CD4-positive, alpha-beta memory T cell (primary cell): ENCODE results near the gene ACTN1. TPM values are rescaled to one million over a fixed set of nuclear protein-coding genes. Genes with fewer than 3 reads are reported as not detected.

ENCODE experiments used
- CTCF ChIA-PET: fragments of 350-600 bp; sonication (Branson Sonifier 250); formaldehyde crosslinking; loops from one replicate; lab custom pipeline; 2021; ENCODE audit warnings: inconsistent platforms; ENCODE audit not compliant: partially characterized antibody; lab: Charles Lee
- POLR2A ChIA-PET: fragments of 350-600 bp; sonication (Branson Sonifier 250); formaldehyde crosslinking; loops from one replicate; lab custom pipeline; 2021; ENCODE audit not compliant: partially characterized antibody; lab: Charles Lee
- DNase-seq, 5 donors: peaks; one replicate each; pipeline versions ENCODE4 v3.0.0 to v3.0.0-alpha.2; 2020 to 2022; ENCODE audit warnings: mixed read lengths in 1 of 5
- H3K27ac ChIP-seq: one replicate; pipeline ENCODE4 v1.7.0; 2013; ENCODE audit warnings: low read depth, low read length
- H3K27me3 ChIP-seq: 2 replicates; pipeline ENCODE4 v1.7.0; 2013; ENCODE audit warnings: mild to moderate bottlenecking, low read length, moderate library complexity; ENCODE audit not compliant: insufficient read depth
- H3K36me3 ChIP-seq: 2 replicates; pipeline ENCODE4 v1.7.0; 2013; ENCODE audit warnings: mild to moderate bottlenecking, low read length, moderate library complexity; ENCODE audit not compliant: insufficient read depth
- H3K4me1 ChIP-seq: 2 replicates; pipeline ENCODE4 v1.7.0; 2013; ENCODE audit warnings: mild to moderate bottlenecking, low read length, moderate library complexity; ENCODE audit not compliant: insufficient read depth
- H3K4me3 ChIP-seq, 2 donors: one replicate each; pipeline ENCODE4 v1.7.0; 2013; ENCODE audit warnings: low read length in 2 of 2, mild to moderate bottlenecking in 1 of 2
- H3K9me3 ChIP-seq, 2 donors: one replicate each; pipeline ENCODE4 v1.7.0; 2013; ENCODE audit warnings: low read length in 2 of 2, control low read depth in 1 of 2; ENCODE audit not compliant: control insufficient read depth in 1 of 2
- H3K27ac Mint-ChIP-seq, 7 donors: one replicate each; pipeline ENCODE4 v1.8.0; 2020 to 2021; ENCODE audit warnings: mixed read lengths in 7 of 7, mild to moderate bottlenecking in 6 of 7, inconsistent platforms in 3 of 7, moderate library complexity in 3 of 7
- H3K27me3 Mint-ChIP-seq, 2 donors: one replicate each; pipeline ENCODE4 v1.8.0; 2020 to 2021; ENCODE audit warnings: mixed read lengths in 2 of 2
- H3K36me3 Mint-ChIP-seq, 2 donors: one replicate each; pipeline ENCODE4 v1.8.0; 2020 to 2021; ENCODE audit warnings: mixed read lengths in 2 of 2, inconsistent platforms in 1 of 2, mild to moderate bottlenecking in 1 of 2
- H3K4me1 Mint-ChIP-seq, 4 donors: one replicate each; pipeline ENCODE4 v1.8.0; 2020 to 2021; ENCODE audit warnings: mixed read lengths in 4 of 4, mild to moderate bottlenecking in 1 of 4
- H3K4me3 Mint-ChIP-seq, 8 donors: one replicate each; pipeline ENCODE4 v1.8.0; 2020 to 2021; ENCODE audit warnings: mixed read lengths in 8 of 8, mild to moderate bottlenecking in 7 of 8, moderate library complexity in 6 of 8, inconsistent platforms in 3 of 8
- H3K9me3 Mint-ChIP-seq, 8 donors: one replicate each; pipeline ENCODE4 v1.8.0; 2020 to 2021; ENCODE audit warnings: mixed read lengths in 8 of 8, mild to moderate bottlenecking in 5 of 8, inconsistent platforms in 3 of 8, moderate library complexity in 1 of 8
- intact Hi-C: fragments of 100-400 bp; cut with micrococcal nuclease; formaldehyde crosslinking; loops from one replicate; pipeline ENCODE4 v1.15.1; 2023
- polyA plus RNA-seq, 2 donors: library from polyadenylated mRNA; unstranded; fragments of 300-500 nt; fragmentation: Illumina TruSeq; gene quantifications; one replicate each; pipeline ENCODE4 v1.2.3, GENCODE V29; 2021
- total RNA-seq, 2 experiments: library from RNA; stranded (reverse); gene quantifications; one replicate each; pipeline ENCODE4 v1.2.3, GENCODE V29; 2021

Gene ACTN1
- total and polyA plus RNA-seq, 4 experiments from 2014 or later: 33.6 to 75.1 (median 67.0) TPM

DNA sequence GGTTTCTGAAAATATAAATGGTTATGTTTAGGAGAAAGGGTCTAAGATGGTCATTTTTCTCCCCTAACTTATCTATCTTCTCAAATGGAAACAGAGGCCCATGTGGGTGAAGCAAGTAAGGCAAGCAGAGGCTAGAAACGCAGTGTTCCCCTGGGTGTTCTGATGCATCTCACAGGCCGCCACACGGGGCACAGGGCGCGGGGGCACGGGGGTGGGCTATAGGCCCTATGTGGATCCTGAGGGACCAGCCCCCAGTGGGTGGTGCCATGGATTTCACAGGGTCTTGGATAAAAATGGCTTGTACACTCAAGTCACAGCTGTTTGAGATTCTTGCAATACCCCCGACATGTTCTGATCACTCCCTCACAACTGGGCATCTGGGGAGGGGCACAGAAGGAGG lies 17.7 kb downstream of the ACTN1 start:
- Mint-ChIP-seq H3K27me3 (no peaks in the 10 kb centered on the region), H3K36me3 (peaks cover 0 to 5% of the 10 kb centered on the region in 2 donors), H3K27ac (peak overlapping the region in 3 of 7 donors; percentile 22 to 66 (median 29)), H3K4me3 (no peak overlapping the region), H3K4me1 (peaks cover 22 to 69% (median 31%) of the 10 kb centered on the region in 4 donors), H3K9me3 (no peaks in the 10 kb centered on the region)
- H3K27ac ChIP-seq: no peak overlapping the region
- no peak for DNase-seq
- intact Hi-C loops: no loop called here
- H3K4me1 ChIP-seq: peaks cover 31% of the 10 kb centered on the region
- ChIA-PET CTCF (no interaction called here), POLR2A (interaction anchor here (2.4 kb wide), 1 partner anchor 8 kb away, joined by 10 read pairs; no protein-coding TSS in a partner anchor)
- H3K27me3 ChIP-seq: no peaks in the 10 kb centered on the region
- no peaks in the 10 kb centered on the region for H3K9me3 ChIP-seq
- no peak overlapping the region for H3K4me3 ChIP-seq
- no peaks in the 10 kb centered on the region for H3K36me3 ChIP-seq

DNA sequence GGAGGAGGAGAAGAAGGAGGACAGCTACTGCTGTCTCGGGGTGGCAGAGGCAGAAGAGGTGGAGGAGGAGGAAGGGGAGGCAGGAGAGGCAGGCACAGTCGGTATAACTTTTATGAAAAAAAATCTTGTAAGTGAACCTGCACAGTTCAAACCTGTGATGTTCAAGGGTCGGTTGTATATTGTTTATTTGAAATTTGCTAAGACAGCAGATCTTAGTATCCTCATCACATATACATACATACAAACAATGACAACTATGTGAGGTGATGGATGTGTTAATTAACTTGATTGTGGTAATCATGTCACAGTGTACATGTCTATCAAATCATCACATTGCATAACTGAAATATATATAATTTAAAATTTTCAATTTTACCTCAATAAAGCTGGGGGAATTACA lies 19.0 kb downstream of the ACTN1 start:
- CTCF ChIA-PET: interaction anchor here (0.7 to 1.3 kb wide), 3 partner anchors 20 to 49 kb away, joined by 3 to 4 read pairs (median 3); no protein-coding TSS in a partner anchor
- no peaks in the 10 kb centered on the region for H3K27me3 ChIP-seq
- H3K4me1 Mint-ChIP-seq: peaks cover 17 to 71% (median 31%) of the 10 kb centered on the region in 4 donors
- intact Hi-C loops: no loop called here
- peak overlapping the region in 1 of 8 donors; percentile 13 for H3K4me3 Mint-ChIP-seq
- POLR2A ChIA-PET: interaction anchor here (2.4 kb wide), 1 partner anchor 10 kb away, joined by 10 read pairs; no protein-coding TSS in a partner anchor
- peak overlapping the region in 3 of 7 donors; percentile 36 to 48 (median 44) for H3K27ac Mint-ChIP-seq
- H3K36me3 ChIP-seq: no peaks in the 10 kb centered on the region
- peaks cover 24% of the 10 kb centered on the region for H3K4me1 ChIP-seq
- no peak overlapping the region for H3K4me3 ChIP-seq
- DNase-seq: no peak
- peaks cover 0 to 5% of the 10 kb centered on the region in 2 donors for H3K36me3 Mint-ChIP-seq
- no peaks in the 10 kb centered on the region for H3K9me3 ChIP-seq
- no peaks in the 10 kb centered on the region for H3K27me3 Mint-ChIP-seq
- H3K27ac ChIP-seq: no peak overlapping the region
- H3K9me3 Mint-ChIP-seq: no peaks in the 10 kb centered on the region

DNA sequence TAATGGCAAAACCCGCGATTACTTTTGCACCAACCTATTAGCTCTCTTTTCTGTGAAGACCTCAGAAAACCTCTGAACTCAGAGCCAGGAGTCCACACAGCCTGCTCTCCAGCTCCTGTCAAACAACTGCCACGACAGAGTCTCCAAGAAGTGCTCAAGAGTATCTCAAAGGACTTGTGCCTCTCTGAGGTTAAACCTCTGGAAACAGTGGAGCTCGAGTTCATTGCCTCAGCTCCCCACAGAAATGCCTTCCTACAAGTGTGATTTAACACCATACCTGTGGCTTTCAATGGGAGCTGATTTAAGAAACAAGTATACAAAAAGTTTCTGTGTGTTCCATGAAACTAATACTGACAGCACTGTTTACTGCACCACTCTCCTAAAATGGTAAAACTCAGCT lies 20.1 kb downstream of the ACTN1 start:
- Mint-ChIP-seq H3K4me3 (peak overlapping the region in 1 of 8 donors; percentile 40), H3K9me3 (no peaks in the 10 kb centered on the region), H3K27ac (peak overlapping the region in 3 of 7 donors; percentile 8 to 81 (median 52)), H3K36me3 (peaks cover 0 to 5% of the 10 kb centered on the region in 2 donors), H3K4me1 (peaks cover 19 to 67% (median 30%) of the 10 kb centered on the region in 4 donors), H3K27me3 (no peaks in the 10 kb centered on the region)
- peaks cover 21% of the 10 kb centered on the region for H3K4me1 ChIP-seq
- DNase-seq: no peak
- no peaks in the 10 kb centered on the region for H3K36me3 ChIP-seq
- no peaks in the 10 kb centered on the region for H3K27me3 ChIP-seq
- no peaks in the 10 kb centered on the region for H3K9me3 ChIP-seq
- intact Hi-C loops: no loop called here
- no peak overlapping the region for H3K27ac ChIP-seq
- POLR2A ChIA-PET: interaction anchor here (0.8 to 1.9 kb wide), 2 partner anchors 9 to 10 kb away, joined by 3 to 8 read pairs; no protein-coding TSS in a partner anchor
- CTCF ChIA-PET: interaction anchor here (1.3 kb wide), 1 partner anchor 48 kb away, joined by 3 read pairs; no protein-coding TSS in a partner anchor
- H3K4me3 ChIP-seq: no peak overlapping the region

DNA sequence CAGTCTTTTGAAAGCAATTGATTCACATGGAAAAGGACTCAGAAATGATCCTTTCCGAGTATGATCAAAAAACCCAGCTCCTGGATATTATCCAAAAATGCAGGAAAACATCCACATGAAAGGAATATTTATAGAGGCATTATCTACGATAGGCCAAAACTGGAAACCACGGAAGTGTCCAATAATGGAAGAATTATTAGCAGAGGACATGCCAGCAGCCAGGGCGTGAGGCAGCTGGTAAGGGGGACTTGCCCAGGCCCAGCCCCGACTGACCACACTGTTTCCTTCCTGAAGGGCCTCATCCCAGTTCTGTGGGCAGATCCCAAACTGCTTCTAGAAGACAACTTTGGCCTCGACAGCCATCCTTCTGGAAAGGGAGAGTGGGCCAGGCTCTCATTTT lies 20.5 kb downstream of the ACTN1 start:
- Histone ChIP-seq H3K27me3 (no peaks in the 10 kb centered on the region), H3K27ac (no peak overlapping the region), H3K4me1 (peaks cover 20% of the 10 kb centered on the region), H3K9me3 (no peaks in the 10 kb centered on the region), H3K4me3 (no peak overlapping the region), H3K36me3 (no peaks in the 10 kb centered on the region)
- no peak for DNase-seq
- CTCF ChIA-PET: interaction anchor here (1.3 kb wide), 1 partner anchor 16 kb away, joined by 3 read pairs; no protein-coding TSS in a partner anchor
- intact Hi-C loops: no loop called here
- POLR2A ChIA-PET: interaction anchor here (0.8 to 1.9 kb wide), 2 partner anchors 10 to 11 kb away, joined by 3 to 8 read pairs; no protein-coding TSS in a partner anchor
- H3K36me3 Mint-ChIP-seq: peaks cover 0 to 5% of the 10 kb centered on the region in 2 donors
- no peaks in the 10 kb centered on the region for H3K27me3 Mint-ChIP-seq
- no peaks in the 10 kb centered on the region for H3K9me3 Mint-ChIP-seq
- no peak overlapping the region for H3K4me3 Mint-ChIP-seq
- H3K4me1 Mint-ChIP-seq: peaks cover 21 to 65% (median 30%) of the 10 kb centered on the region in 4 donors
- H3K27ac Mint-ChIP-seq: no peak overlapping the region

DNA sequence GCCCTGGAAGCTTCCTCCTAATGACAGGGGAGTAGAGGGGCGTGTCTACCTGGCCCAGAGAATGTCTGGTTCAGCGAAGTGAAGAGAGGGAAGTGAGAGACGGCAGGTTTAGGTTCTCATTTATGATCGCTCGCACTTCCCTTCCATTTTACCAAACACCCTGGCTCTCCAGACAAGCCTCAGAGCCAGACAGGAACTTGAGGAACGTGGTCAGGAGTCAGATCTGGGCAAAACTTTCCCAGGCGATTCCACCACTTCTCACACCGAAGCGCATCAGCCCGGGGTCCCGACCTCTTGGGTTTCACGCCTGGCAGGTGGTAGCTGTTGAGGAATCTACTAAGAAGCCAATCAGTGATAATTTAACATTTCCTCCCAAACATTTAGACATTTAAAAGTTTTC lies 21.3 kb downstream of the ACTN1 start:
- Mint-ChIP-seq H3K4me3 (no peak overlapping the region), H3K27ac (peak overlapping the region in 1 of 7 donors; percentile 27), H3K27me3 (no peaks in the 10 kb centered on the region), H3K9me3 (no peaks in the 10 kb centered on the region), H3K36me3 (peaks cover 2 to 5% of the 10 kb centered on the region in 2 donors), H3K4me1 (peaks cover 23 to 65% (median 32%) of the 10 kb centered on the region in 4 donors)
- no peak overlapping the region for H3K27ac ChIP-seq
- peaks cover 27% of the 10 kb centered on the region for H3K4me1 ChIP-seq
- ChIA-PET CTCF (interaction anchor here (1.0 to 1.3 kb wide), 2 partner anchors 15 to 18 kb away, joined by 3 read pairs; no protein-coding TSS in a partner anchor), POLR2A (interaction anchor here (1.9 kb wide), 1 partner anchor 10 kb away, joined by 8 read pairs; no protein-coding TSS in a partner anchor)
- H3K4me3 ChIP-seq: no peak overlapping the region
- no peak for DNase-seq
- H3K36me3 ChIP-seq: no peaks in the 10 kb centered on the region
- intact Hi-C loops: no loop called here
- no peaks in the 10 kb centered on the region for H3K9me3 ChIP-seq
- H3K27me3 ChIP-seq: no peaks in the 10 kb centered on the region

DNA sequence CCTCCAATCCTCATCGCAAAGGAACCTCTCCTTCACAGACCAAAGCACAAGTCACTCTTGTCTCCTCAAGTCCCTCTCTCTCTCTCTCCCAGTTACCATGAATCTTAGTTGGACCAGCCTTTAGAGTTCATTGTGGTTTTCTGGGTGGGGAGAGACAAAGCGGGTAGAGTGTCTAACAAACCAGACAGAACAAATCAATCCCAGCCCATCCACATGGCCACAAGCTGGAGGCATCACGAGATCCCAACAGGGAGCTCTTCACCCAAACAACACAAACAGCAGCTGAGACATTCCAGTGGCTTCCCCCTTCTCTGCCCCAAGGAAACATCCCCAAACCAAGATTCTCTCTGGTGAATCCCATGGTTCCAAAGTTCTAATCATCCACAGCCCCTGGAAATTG lies 22.4 kb downstream of the ACTN1 start:
- Mint-ChIP-seq H3K27me3 (no peaks in the 10 kb centered on the region), H3K27ac (peak overlapping the region in 2 of 7 donors; percentile 30 to 51), H3K4me3 (no peak overlapping the region), H3K36me3 (peaks cover 2 to 5% of the 10 kb centered on the region in 2 donors), H3K9me3 (no peaks in the 10 kb centered on the region), H3K4me1 (peaks cover 23 to 67% (median 31%) of the 10 kb centered on the region in 4 donors)
- DNase-seq: no peak
- POLR2A ChIA-PET: interaction anchor here (1.4 to 1.7 kb wide), 2 partner anchors 12 to 23 kb away, joined by 4 read pairs; no protein-coding TSS in a partner anchor
- Histone ChIP-seq H3K9me3 (no peaks in the 10 kb centered on the region), H3K4me1 (peaks cover 27% of the 10 kb centered on the region), H3K36me3 (no peaks in the 10 kb centered on the region), H3K27me3 (no peaks in the 10 kb centered on the region), H3K4me3 (no peak overlapping the region), H3K27ac (no peak overlapping the region)
- CTCF ChIA-PET: interaction anchor here (1.0 to 1.4 kb wide), 4 partner anchors 17 to 173 kb away, joined by 3 to 4 read pairs (median 3); no protein-coding TSS in a partner anchor
- intact Hi-C loops: no loop called here

DNA sequence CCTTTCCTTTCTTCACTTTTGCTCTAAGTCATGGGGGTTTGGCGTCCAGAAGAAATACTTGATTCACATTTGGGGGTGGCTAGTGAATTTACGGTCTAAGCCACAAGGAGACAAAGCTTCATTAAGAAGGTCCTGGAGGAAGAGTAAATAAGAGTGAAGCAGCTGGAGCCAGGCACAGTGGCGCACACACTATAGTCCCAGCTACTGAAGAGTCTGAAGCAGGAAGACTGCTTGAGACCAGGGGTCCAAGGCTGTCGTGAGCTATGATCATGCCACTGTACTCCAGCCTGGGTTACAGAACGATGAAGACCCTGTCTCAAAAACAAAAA lies 23.3 kb downstream of the ACTN1 start:
- DNase-seq: no peak
- no peaks in the 10 kb centered on the region for H3K36me3 ChIP-seq
- peak overlapping the region in 2 of 7 donors; percentile 31 to 50 for H3K27ac Mint-ChIP-seq
- POLR2A ChIA-PET: interaction anchor here (1.4 to 1.7 kb wide), 2 partner anchors 13 to 24 kb away, joined by 4 read pairs; no protein-coding TSS in a partner anchor
- H3K4me3 ChIP-seq: no peak overlapping the region
- H3K4me1 Mint-ChIP-seq: peaks cover 22 to 70% (median 30%) of the 10 kb centered on the region in 4 donors
- no peaks in the 10 kb centered on the region for H3K27me3 Mint-ChIP-seq
- intact Hi-C loops: no loop called here
- no peaks in the 10 kb centered on the region for H3K9me3 ChIP-seq
- no peak overlapping the region for H3K27ac ChIP-seq
- no peaks in the 10 kb centered on the region for H3K9me3 Mint-ChIP-seq
- H3K4me3 Mint-ChIP-seq: no peak overlapping the region
- peaks cover 27% of the 10 kb centered on the region for H3K4me1 ChIP-seq
- peaks cover 2 to 5% of the 10 kb centered on the region in 2 donors for H3K36me3 Mint-ChIP-seq
- CTCF ChIA-PET: interaction anchor here (1.1 to 1.8 kb wide), 4 partner anchors 13 to 46 kb away, joined by 3 to 4 read pairs (median 4); no protein-coding TSS in a partner anchor
- H3K27me3 ChIP-seq: no peaks in the 10 kb centered on the region
